Embryonic facial prominence (tissue), 1 donor: ENCODE data around the gene OTOS.

Experiments used
- DNase-seq: peaks from one replicate; pipeline ENCODE4 v3.0.0-alpha.2; 2016; ENCODE audit errors: extremely low spot score

The OTOS gene

GRCh38 chr2:240136671-240137292, 3.7 kb downstream of the OTOS start:
- DNase-seq, result no peak

- peak; percentile 72 for DNase-seq
Measured at GRCh38 chr2:240136013-240136670, 4.3 kb downstream of the OTOS start, which contains the start of gene COPS9. COPS9 (minus strand) TSS chr2:240136305; CDS start chr2:240136284, 21 bp downstream.

DNA sequence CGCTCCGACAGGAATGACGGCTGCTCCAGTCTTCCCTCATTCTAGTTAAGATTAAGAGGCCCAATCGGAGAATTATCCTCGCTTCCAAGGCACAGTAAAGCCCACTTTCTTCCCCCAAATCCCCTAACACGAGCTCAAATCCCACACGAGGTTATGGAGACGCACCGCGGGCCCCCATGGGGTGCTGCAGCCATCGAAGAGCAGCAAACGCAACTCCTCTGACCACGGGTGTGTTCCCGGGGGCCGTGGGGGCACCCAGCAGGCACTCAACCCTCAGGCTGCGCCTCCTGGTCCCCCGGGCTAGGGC, 4.8 kb downstream of the OTOS start:
- DNase-seq, result no peak

DNA sequence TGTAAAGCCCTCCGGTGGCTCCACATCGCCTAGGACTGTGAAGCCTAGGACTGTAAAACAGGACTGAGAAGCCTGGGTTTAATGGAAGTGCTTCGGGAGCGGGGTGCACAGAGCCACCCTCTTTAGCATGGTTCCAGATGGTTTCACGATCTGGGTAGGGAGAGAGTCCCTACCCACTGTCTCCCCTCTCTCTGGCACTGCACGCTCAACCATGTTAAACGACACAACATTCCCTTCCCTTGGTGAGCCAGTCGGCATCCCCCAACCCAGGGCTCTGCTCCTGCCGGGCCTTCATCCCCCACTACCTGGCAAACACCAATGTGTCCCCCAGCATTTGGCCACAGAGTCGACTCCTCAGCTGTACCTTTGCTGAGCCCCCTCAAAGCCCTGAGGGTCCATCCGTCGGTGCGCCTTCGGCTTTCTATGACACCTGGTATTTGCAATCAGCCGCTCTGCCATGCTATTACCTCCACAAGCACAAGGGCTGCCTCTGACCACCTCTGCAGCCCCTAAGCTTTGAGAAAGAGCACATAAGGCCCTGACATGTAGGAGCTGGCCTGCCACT, 5.4 kb downstream of the OTOS start:
- no peak for DNase-seq

GRCh38 chr2:240134466-240134865, 6.0 kb downstream of the OTOS start:
- no peak for DNase-seq

DNA sequence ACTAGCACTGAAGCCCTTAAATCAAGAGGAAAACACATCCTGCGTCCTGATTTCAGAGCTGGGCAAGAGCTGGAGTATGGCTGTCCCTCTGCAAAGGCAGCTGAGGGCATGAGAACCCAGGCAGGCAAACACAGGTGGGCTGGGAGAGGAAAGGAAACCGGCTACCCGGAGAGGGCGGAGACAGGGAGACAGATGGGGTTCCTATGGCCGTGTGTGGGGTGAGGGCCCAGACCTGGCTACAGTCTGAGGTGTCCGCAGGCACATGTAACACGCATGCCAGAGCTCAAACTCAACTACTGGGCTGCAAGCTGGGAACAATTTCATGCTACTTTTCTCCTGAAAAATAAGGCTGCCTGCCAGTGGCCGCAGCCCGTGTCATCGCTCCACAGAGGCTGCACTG, 7.1 kb downstream of the OTOS start:
- DNase-seq, result no peak

GRCh38 chr2:240132651-240132980, 7.8 kb downstream of the OTOS start:
- DNase-seq, result no peak

GRCh38 chr2:240131941-240132650, 8.4 kb downstream of the OTOS start:
- DNase-seq, result no peak

GRCh38 chr2:240131296-240131695, 9.2 kb downstream of the OTOS start:
- DNase-seq, result no peak

DNA sequence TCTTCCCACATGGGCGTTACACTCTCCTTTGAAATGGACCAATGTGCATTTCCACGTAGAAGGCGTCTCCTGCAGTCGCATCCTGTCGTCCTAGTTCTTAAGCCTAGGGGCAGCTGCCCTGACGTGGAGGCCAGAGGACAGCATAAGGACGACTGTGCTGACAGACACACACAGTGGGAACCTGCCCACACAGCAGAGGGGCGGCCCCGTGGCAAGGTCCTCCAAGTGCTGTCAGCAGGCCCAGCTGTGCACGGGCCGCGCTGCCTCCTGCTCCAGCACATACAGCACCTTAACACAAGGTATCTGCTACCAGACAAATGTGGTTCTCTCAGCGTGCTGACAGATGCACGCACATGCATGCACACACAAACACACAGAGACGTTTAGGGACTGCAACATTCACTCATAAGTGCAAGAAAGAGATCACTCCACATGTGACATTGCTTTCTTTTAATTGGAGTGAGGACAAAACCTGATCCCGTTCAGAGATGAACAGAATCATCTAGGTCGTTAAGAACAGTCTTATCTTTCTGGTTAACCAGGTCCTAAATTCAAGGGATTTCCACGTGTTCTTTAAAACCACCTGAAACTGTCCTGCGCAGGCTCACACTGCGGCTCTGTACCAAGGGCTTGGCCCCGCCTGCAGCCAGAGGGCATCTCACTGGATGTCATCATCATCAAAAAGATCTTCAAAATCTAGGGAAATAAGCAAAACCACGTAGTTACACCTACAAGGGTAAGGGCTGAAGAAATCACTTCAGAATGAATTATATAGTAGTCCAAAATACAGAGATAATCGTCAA, 9.9 kb downstream of the OTOS start:
- DNase-seq, result no peak

DNA sequence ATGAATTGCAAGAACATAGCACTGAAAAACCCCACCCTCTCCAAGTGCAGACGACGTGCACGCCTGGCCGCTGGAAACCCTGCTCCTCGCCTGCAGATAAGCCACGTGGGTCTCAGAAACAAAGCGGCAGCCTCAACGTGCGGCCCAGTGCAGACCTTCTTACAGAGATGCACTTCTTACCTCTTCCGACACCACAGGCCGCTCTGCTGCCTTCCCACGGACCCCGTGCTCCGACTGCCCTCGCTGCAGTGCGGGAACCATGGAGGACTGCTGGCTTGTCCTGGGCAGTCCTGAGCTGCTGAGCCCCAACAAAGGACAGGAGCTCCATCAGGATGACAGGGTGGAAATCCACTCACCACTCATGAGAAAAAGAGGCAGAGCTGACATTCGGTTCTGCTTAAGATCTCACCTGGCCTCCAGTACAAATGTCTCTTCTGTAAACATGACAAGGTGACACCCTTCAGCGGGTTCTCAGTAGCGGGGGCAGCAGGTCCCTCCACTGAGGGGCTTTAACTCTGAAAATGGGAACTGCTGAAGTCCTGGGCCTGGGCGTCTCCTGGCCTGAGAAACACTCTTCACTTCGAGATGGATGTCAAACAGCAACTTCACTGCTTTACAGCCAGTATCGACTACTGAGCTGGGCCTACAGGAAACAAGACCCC, 10.6 kb downstream of the OTOS start:
- DNase-seq, result no peak

DNA sequence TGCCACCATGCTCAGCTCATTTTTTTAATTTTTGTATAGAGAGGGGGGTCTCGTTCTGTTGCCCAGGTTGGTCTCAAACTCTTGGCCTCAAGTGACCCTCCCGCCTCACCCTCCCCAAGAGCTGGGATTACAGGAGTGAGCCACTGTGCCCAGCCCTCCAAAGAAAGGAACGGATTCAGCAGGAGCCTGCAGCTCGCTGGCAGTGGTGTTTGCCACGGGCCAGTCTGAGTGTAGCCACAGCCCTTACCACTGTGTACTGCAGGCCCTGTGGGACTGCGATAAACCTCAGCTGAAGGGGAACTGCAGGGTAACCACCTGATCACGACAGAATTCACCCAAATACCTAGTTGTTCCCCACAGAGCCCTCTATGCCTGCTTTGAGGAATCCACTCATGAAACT, 11.1 kb downstream of the OTOS start:
- DNase-seq, result no peak

DNA sequence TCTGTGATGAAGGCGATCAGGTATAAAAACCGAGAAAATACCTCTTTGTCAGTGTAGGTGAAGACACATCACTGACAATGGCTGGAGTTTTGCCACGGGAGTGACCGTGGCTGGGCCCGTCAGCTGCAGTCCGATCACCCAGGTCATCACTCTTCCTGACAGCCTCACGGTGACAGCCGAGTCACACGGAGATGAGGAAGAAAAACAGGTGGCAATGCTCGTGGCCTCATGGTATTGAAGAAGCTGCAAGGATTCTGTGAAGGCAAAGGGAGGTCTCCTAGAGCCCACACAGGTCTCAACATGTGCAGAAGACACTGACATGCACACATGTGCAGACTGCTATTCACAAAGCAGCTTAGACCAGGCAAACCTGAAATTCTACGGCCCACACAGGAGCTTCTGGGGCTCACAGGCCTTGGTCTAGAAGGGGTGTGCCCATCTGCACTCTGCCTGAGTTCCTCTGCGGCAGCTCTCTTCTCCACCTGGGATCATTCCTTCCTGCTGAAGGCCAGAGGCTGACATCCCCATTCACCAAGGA, 11.8 kb downstream of the OTOS start:
- no peak for DNase-seq

DNA sequence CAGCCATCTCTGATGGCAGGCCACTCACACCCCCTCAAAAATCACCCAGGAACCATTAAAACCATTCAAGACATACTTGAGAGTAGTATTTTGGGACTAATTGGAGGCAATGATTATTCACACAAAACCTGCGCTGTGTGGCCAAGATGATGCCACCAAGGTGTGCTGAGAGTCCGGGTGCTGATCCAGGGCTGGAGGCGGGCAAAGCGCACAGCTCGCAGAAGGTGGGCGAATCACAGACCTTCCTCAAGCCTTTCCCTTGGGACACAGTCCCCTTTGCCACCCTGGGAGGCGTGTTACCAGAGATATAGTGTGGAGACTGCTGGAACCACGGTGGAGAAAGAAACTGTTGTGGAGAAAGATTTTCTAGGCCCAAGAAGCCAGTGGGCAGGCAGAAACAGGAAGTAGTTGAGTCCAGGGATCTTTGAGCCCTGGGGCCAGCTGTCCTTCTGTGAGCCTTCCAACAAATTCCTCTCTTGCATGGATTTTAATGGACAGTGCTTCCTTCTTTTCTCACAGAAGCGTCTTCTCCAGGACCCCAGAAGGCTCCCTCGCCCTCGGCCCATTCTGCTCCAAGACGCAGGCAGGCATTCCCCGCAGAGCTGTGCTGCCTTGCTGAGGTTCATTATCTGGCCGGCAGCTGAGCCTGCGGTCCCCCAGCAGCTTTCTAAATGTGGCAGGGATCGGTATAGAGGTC, 12.4 kb downstream of the OTOS start:
- DNase-seq, result no peak

DNA sequence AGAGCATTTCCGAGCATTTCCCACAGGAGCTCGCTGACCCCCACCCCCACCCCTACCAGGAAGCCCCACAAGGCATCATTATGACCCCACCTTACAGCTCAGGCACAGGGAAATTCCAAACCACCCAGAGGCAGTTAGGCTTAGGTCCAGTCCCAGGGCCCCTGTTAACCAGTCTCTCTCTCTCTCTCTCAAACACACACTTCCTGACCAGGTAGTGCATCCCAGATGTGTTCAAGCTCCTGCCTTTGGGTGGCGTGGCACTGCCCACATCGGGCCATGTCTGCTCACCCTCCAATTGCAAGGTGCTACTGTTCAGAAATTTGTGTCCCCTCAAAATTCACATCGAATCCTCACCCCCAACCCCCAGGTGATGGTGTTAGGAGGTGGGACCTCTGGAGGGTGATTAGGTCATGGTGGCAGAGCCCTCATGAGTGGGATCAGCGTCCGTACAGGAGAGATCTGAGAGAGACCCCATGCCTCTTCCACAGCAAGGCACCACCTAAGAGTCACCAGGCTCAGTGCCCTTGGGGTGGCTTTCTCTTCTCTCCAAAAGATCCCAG, 13.2 kb downstream of the OTOS start:
- DNase-seq, result no peak

DNA sequence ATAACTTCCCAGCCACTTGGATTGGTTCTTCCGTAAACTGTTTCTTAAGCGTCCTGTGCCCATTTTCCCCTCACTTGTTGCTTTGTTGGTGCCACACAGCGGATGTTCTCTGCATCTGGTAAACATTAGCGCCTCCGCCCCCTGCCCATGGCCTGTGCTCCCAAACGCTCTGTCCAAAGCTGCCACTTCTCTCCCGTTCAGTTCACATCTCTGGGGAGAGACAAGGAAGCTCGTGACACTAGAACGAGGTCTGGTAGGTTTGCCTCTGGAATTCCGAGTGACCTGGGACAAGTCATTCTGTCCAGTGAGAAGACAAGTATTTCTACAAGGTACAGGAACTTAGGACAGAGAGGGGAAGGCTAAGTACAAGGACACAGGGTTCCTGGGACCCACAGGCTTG, 13.7 kb downstream of the OTOS start:
- DNase-seq, result no peak

DNA sequence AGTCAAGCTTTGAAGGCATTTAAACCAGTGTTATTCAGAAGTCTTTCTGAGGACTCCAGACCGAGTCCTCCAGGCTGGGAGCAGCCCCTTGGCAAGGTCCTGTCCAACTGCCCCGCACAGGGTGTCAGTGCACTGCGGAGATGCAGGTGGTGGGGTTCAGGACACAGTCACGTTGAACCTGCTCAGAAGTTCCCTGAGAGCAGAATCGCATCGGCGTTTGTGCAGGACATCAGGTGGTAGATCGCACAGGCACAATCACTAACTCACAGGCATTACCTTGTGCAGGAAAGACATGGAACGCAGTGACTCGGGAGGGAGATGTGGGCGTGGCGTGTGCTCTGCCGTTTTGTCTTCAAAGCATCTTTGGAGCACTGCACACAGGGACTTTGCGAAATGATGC, 14.7 kb downstream of the OTOS start:
- no peak for DNase-seq

DNA sequence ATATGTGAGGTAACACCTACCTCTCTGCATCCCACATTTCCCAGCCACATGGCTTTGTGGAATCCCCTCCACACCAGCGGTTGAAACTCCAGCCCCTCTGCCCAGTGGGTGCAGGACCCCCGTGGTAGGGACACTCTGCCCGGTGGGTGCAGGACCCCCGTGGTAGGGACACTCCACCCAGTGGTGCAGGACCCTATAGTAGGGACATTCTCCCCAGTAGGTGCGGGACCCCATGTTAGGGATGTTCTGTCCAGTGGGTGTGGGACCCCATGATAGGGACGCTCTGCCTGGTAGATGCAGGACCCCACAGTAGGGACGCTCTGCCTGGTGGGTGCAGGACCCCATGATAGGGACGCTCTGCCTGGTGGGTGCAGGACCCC, 15.8 kb downstream of the OTOS start:
- no peak for DNase-seq

GRCh38 chr2:240123821-240124650, 16.4 kb downstream of the OTOS start:
- no peak for DNase-seq

DNA sequence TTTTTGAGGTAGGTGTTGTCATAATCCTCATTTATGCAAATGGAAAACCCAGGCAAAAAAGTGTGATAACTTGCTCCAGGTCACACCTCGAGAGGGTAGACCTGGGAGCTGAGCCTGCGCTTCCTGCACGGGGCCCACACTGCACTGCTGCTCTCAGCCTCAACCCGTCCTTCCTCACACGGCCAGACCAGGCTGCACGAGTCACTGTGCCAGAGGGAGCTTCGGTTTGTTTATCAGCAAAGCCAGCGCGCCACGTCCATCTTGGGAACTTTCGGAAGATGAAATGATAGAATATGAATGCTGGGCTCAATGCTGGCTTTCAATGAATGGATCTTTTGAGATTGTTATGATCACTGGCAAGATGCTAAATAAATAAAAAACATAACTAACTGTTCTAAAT, 18.8 kb downstream of the OTOS start:
- no peak for DNase-seq
